ENCODE measurements around the gene RFNG. TPM values are rescaled to one million over a fixed set of nuclear protein-coding genes. Genes with fewer than 3 reads are reported as not detected.

The RFNG gene
- 22.4 and 45.7 TPM in 2 replicates for total RNA-seq

DNA sequence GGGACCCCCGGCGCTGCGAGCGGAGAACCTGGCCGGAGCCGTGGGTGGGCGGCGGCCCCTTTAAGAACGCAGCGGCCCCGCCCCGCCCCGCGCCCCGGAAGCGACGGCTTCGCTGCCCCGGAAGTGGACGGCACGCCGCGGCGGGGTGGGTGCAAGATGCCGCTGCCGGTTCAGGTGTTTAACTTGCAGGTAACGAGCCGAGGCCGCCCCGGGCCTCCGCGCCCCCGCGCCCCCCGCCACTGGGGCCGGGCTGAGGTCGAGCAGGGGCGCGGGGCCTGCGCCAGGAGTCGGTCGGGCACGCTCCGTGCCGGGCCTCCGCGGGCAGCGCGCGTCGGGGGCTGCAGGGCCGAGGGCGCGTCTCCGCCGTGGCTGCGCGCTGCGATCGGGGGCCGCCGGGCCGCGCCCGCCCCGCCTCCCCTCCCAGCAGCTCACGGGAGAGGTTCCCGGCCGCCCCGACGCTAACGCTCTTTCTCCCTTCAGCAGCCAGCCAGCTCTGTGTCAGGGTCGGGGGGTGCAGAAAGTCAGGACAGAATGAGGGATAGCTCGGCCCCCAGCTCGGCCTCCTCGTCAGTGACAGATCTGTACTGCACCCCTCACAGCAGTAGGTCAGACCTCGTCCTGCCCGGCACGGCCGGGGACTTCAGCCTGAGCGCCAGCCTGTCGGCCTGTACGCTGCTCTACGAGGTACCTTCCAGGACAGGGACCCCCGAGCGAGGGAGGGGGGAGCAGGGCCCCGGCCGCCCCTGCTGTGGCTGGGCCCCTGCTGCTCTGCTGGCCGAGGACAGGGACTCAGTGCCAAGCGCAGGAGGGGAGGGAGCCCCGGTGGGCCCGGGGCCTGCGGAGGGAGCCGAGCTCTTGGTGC, at the start of gene RFNG, which contains the start of gene GPS1:
Gene RFNG (minus strand): TSS at position 36 of the 862 bp plus-strand sequence. CDS start 45 bp downstream, outside the sequence.
Gene GPS1 (plus strand): TSS at position 123 of the 862 bp plus-strand sequence. CDS start 34 bp downstream, at position 157.

DNA sequence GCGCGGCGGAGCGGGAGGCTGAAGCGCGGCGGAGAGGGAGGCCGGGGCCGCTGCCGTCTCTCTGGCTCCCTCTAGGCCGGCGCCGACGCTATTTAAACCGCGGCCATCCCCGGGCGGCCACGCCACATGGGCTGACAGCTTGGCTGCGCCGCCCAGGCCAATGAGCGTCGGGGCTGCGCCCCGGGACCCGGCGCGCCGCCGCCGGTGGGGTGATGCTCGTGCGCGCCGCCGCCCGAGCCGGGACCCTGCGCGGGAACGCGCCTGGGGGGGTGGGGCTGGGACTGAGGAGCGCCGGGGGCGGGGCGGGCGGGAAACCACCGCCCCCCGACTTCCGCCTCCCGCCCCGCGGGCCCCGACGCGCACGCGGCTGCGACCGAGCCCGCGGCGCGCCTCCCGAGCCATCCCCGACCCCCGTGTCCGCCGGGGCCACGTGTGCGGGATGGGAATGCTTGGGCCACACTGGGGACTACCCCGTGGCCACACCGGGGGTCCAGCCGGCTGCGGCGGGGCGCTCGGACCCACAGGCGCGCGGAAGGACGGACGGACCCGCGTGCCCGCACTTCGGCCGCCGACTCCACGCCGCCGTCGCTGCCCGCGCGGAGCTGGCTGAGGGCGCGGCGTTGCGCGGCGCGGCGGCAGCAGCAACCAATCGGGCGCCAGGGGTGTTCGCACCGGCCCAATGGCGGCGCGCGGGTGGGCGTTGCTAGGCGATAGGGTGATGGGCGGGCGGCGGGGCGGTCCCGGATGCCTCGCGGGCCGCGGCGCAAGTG, 46.7 kb upstream of the RFNG start, which contains the start of gene FASN:
Gene FASN (minus strand): TSS at position 68 of the 770 bp plus-strand sequence. CDS start 1,791 bp downstream, outside the sequence.

GRCh38 chr17:82065638-82066303, 14.2 kb upstream of the RFNG start, which contains the start of gene DUS1L:
Gene DUS1L (minus strand): TSS chr17:82065804. CDS start chr17:82065059, 745 bp downstream.

DNA sequence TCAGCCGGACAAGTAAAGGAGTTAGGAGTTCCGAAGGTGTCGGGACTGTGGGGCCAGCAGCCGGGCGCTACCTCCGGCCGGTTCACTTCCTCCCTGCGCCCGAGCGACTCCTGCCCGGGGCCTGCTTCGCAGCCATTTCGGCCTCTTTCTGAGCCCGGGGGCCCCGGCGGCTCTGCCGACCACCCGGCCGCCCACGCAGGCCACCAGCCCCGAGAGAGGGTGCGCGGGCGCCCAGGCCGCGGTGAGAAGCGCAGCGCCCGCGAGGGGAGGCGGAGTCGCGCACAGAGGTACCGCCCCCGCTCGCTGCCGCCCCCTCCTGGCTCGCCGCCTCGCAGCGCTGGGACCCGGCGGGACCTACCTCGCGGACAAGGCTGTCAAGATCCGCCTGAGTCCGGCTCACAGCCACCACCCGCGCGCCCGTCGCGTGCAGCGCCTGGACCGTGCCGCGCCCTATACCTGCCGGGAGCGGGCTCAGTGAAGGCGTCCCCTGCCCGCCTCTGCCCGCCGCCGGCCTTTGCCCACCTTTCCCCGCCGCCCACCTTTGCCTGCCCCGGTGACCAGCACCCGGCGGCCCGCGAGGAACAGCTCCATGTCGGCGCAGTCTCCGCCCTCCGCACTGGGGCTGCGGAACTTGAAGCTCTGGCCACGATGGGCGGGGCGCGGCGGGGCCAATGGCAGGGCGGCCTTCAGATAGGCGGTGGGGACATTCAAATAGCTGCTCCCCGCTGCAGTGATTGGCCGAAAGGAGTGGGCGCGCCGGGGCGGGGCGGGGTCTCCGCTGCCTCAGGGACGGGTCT, 14.3 kb downstream of the RFNG start, which contains the start of gene DCXR:
Gene DCXR (minus strand): TSS at position 606 of the 797 bp plus-strand sequence. CDS start 15 bp downstream, at position 591.

GRCh38 chr17:82031303-82031884, 20.2 kb downstream of the RFNG start, which contains the start of gene RAC3:
Gene RAC3 (plus strand): TSS chr17:82031678. CDS start chr17:82031762, 84 bp downstream.

GRCh38 chr17:82022981-82023446, 28.6 kb downstream of the RFNG start, which contains the start of gene LRRC45:
Gene LRRC45 (plus strand): TSS chr17:82023305. CDS start chr17:82023644, 339 bp downstream.

GRCh38 chr17:82022310-82022980, 29.2 kb downstream of the RFNG start, which contains the start of gene CENPX:
Gene CENPX (minus strand): TSS chr17:82022878. CDS start chr17:82022861, 17 bp downstream.

Other genes with a start within 250 kb of the RFNG start
- not detected in 2 replicates for gene GCGR, start 247.7 kb downstream of the RFNG start, total RNA-seq
- 91.2 and 156 TPM in 2 replicates for gene MCRIP1, start 218.5 kb downstream of the RFNG start, total RNA-seq
- not detected in 2 replicates for gene PPP1R27, start 216.8 kb downstream of the RFNG start, total RNA-seq
- 991 and 1,042 TPM in 2 replicates for gene P4HB, start 191.3 kb downstream of the RFNG start, total RNA-seq
- gene ARHGDIA, start 180.5 kb downstream of the RFNG start, total RNA-seq = 215 and 257 TPM in 2 replicates
- gene ALYREF, start 160.2 kb downstream of the RFNG start, total RNA-seq = 155 and 174 TPM in 2 replicates
- 106 and 139 TPM in 2 replicates for gene ANAPC11, start 160.1 kb downstream of the RFNG start, total RNA-seq
- 0.65 TPM in 1 of 2 replicates, not detected in the other for gene NPB, start 149.6 kb downstream of the RFNG start, total RNA-seq
- 26.5 and 45.9 TPM in 2 replicates for gene PCYT2, start 140.4 kb downstream of the RFNG start, total RNA-seq
- 16.0 and 18.0 TPM in 2 replicates for gene SIRT7, start 133.6 kb downstream of the RFNG start, total RNA-seq
- gene MAFG, start 124.1 kb downstream of the RFNG start, total RNA-seq = 21.9 and 24.7 TPM in 2 replicates
- gene PYCR1, start 114.5 kb downstream of the RFNG start, total RNA-seq = 90.8 and 128 TPM in 2 replicates
- not detected in 2 replicates for gene MYADML2, start 104.6 kb downstream of the RFNG start, total RNA-seq
- gene NOTUM, start 90.6 kb downstream of the RFNG start, total RNA-seq = under 0.01 and 0.76 TPM in 2 replicates
- gene ASPSCR1, start 74.2 kb downstream of the RFNG start, total RNA-seq = 21.7 and 31.4 TPM in 2 replicates
- 33.0 and 45.1 TPM in 2 replicates for gene CENPX, start 28.9 kb downstream of the RFNG start, total RNA-seq
- 13.9 and 17.3 TPM in 2 replicates for gene LRRC45, start 28.5 kb downstream of the RFNG start, total RNA-seq
- 17.0 and 36.3 TPM in 2 replicates for gene RAC3, start 20.1 kb downstream of the RFNG start, total RNA-seq
- gene DCXR, start 14.1 kb downstream of the RFNG start, total RNA-seq = 40.1 and 43.4 TPM in 2 replicates
- gene GPS1, start 87 bp upstream of the RFNG start, total RNA-seq = 116 and 131 TPM in 2 replicates
- 63.3 and 68.3 TPM in 2 replicates for gene DUS1L, start 14.0 kb upstream of the RFNG start, total RNA-seq
- 92.1 and 158 TPM in 2 replicates for gene FASN, start 46.4 kb upstream of the RFNG start, total RNA-seq
- gene CCDC57, start 161.0 kb upstream of the RFNG start, total RNA-seq = 12.1 and 14.3 TPM in 2 replicates
- gene SLC16A3, start 177.2 kb upstream of the RFNG start, total RNA-seq = 121 and 194 TPM in 2 replicates
- gene CSNK1D, start 221.9 kb upstream of the RFNG start, total RNA-seq = 81.9 and 85.3 TPM in 2 replicates

All from vein endothelial cell (primary cell).